Uterus (tissue), 2 donors: ENCODE data around the gene MAP2K4.

ENCODE experiments used
- POLR2A ChIP-seq, 2 donors: fragments of 450-650 bp; IDR thresholded peaks; one replicate each; pipeline ENCODE4 v1.6.1; 2016; ENCODE audit warnings: antibody characterized with exemption in 2 of 2, mild to moderate bottlenecking in 1 of 2, moderate library complexity in 1 of 2
- TF ChIP-seq, protein P1 (sequence below), 4 experiments: fragments of 200-600 bp in 2 of 4; fragments of 450-650 bp in 2 of 4; sonication (generic) in 2 of 4; IDR thresholded peaks; one replicate each; pipeline ENCODE4 v1.5.1; 2016 to 2019; ENCODE audit warnings: antibody characterized with exemption in 4 of 4, mild to moderate bottlenecking in 2 of 4, moderate library complexity in 1 of 4

DNA sequence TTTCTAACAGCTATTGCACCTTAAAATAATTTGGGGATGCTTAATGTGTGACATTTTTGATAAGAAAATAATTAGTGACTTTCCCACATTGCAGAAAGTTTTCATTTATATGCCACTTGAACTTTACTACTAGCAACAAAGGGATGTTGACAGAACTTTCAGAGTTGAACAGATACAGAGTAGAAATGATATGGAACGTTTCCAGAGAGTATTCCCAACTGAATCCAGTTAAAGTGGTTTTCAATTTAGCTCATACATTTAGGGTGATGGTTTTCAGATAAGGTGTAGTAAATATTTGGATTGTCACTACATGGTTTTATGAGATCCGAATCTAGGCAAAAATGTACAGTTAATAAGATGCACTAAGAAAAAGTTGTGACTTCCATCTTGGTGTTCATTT lies 17.3 kb downstream of the MAP2K4 start:
- TF ChIP-seq POLR2A (IDR thresholded peaks at IDR 0.05): no peak
- TF ChIP-seq, protein P1, sequence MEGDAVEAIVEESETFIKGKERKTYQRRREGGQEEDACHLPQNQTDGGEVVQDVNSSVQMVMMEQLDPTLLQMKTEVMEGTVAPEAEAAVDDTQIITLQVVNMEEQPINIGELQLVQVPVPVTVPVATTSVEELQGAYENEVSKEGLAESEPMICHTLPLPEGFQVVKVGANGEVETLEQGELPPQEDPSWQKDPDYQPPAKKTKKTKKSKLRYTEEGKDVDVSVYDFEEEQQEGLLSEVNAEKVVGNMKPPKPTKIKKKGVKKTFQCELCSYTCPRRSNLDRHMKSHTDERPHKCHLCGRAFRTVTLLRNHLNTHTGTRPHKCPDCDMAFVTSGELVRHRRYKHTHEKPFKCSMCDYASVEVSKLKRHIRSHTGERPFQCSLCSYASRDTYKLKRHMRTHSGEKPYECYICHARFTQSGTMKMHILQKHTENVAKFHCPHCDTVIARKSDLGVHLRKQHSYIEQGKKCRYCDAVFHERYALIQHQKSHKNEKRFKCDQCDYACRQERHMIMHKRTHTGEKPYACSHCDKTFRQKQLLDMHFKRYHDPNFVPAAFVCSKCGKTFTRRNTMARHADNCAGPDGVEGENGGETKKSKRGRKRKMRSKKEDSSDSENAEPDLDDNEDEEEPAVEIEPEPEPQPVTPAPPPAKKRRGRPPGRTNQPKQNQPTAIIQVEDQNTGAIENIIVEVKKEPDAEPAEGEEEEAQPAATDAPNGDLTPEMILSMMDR (IDR thresholded peaks at IDR 0.05): no peak
